Stimulated activated CD4-positive, alpha-beta T cell treated with anti-CD3 and anti-CD28 coated beads, Interleukin-12 subunit alpha, Interleukin-12 subunit beta, amount 100 ng/mL, for 24 hours (primary cell): ENCODE measurements around the gene NSMF.
"Not testable (repeated sequence)": the region's sequence is repeated elsewhere in the genome, so short reads cannot be mapped to it uniquely, and the experiment has no call there.

Experiments
- DNase-seq, 2 experiments: peaks; one replicate each; pipeline ENCODE4 v3.0.0-alpha.2; 2020; ENCODE audit warnings: low read depth in 2 of 2

Gene NSMF

GRCh38 chr9:137475666-137476065 lies 16.5 kb upstream of the NSMF start:
- DNase-seq, result no peak

- DNase-seq, result no peak
Measured at GRCh38 chr9:137474271-137474670, 15.1 kb upstream of the NSMF start.

GRCh38 chr9:137470785-137471184 lies 11.7 kb upstream of the NSMF start:
- DNase-seq, result no peak

GRCh38 chr9:137467896-137468295 lies 8.8 kb upstream of the NSMF start:
- DNase-seq, result no peak

- no peak for DNase-seq
Measured at GRCh38 chr9:137467161-137467581, 8.0 kb upstream of the NSMF start.

GRCh38 chr9:137466389-137467085 lies 7.4 kb upstream of the NSMF start:
- not testable (repeated sequence) for DNase-seq

- DNase-seq, result no peak
Measured at GRCh38 chr9:137465720-137466388, 6.7 kb upstream of the NSMF start.

- DNase-seq, result no peak
Measured at GRCh38 chr9:137465000-137465719, 6.0 kb upstream of the NSMF start.

GRCh38 chr9:137464291-137464999 lies 5.3 kb upstream of the NSMF start:
- no peak for DNase-seq

GRCh38 chr9:137463931-137464290 lies 4.8 kb upstream of the NSMF start:
- no peak for DNase-seq

GRCh38 chr9:137462986-137463930 lies 4.1 kb upstream of the NSMF start:
- DNase-seq, result no peak

GRCh38 chr9:137462396-137462985 lies 3.4 kb upstream of the NSMF start:
- DNase-seq, result no peak

GRCh38 chr9:137461663-137462395 lies 2.7 kb upstream of the NSMF start:
- DNase-seq, result peak; percentile 40 to 72

GRCh38 chr9:137461316-137461662 lies 2.2 kb upstream of the NSMF start:
- DNase-seq, result no peak

- DNase-seq, result no peak
Measured at GRCh38 chr9:137460363-137461315, 1.5 kb upstream of the NSMF start.

GRCh38 chr9:137459601-137460362 lies 648 bp upstream of the NSMF start:
- DNase-seq, result no peak

GRCh38 chr9:137458194-137459151 lies 661 bp downstream of the NSMF start:
- DNase-seq, result no peak
